SU-DHL-6 (cell line): Measurements from ENCODE around the gene GABRP.

Experiments used
- H2AFZ ChIP-seq: fragments of 200-600 bp; sonication (generic); 2 replicates; pipeline ENCODE4 v1.6.1; 2014; ENCODE audit warnings: low read depth, mild to moderate bottlenecking, moderate library complexity, mixed read lengths, antibody characterized with exemption, low read length; ENCODE audit not compliant: severe bottlenecking
- H3F3A ChIP-seq: fragments of 200-600 bp; shearing (Covaris generic); 2 replicates; pipeline ENCODE4 v1.6.0; 2016; ENCODE audit warnings: antibody characterized with exemption, mild to moderate bottlenecking; ENCODE audit not compliant: insufficient read depth
- H3K27ac ChIP-seq: fragments of 200-600 bp; sonication (generic); 2 replicates; pipeline ENCODE4 v1.5.1; 2016; ENCODE audit warnings: low read depth, mild to moderate bottlenecking, low read length, moderate library complexity, mixed read lengths
- H3K27me3 ChIP-seq: fragments of 200-600 bp; sonication (generic), shearing (Covaris generic); 2 replicates; pipeline ENCODE4 v1.6.0; 2014; ENCODE audit warnings: mild to moderate bottlenecking, low read length
- H3K36me3 ChIP-seq: fragments of 200-600 bp; sonication (generic); 2 replicates; pipeline ENCODE4 v1.6.1; 2014; ENCODE audit warnings: mild to moderate bottlenecking, low read length, mixed read lengths
- H3K4me2 ChIP-seq: fragments of 300-600, 200-600 bp; shearing (Covaris generic), sonication (generic); 2 replicates; pipeline ENCODE4 v1.6.0; 2014; ENCODE audit warnings: low read length, low read depth, mild to moderate bottlenecking; ENCODE audit not compliant: poor library complexity, severe bottlenecking
- H3K4me3 ChIP-seq: fragments of 200-600 bp; sonication (generic); 2 replicates; pipeline ENCODE4 v1.5.1; 2014; ENCODE audit warnings: antibody characterized with exemption, low read length, mild to moderate bottlenecking, mixed read lengths; ENCODE audit not compliant: insufficient read depth, poor library complexity, severe bottlenecking
- H3K79me2 ChIP-seq: fragments of 200-600 bp; sonication (generic); 2 replicates; pipeline ENCODE4 v1.6.1; 2014; ENCODE audit warnings: mild to moderate bottlenecking, low read length, moderate library complexity; ENCODE audit not compliant: insufficient read depth
- H3K9ac ChIP-seq: fragments of 200-600 bp; sonication (generic); 2 replicates; pipeline ENCODE4 v1.7.0; 2014; ENCODE audit warnings: mild to moderate bottlenecking, low read length
- H3K9me2 ChIP-seq: fragments of 200-600 bp; sonication (generic); replicated peaks from 2 replicates; pipeline ENCODE4 v1.6.1; 2014; ENCODE audit warnings: low read length; ENCODE audit not compliant: insufficient read depth
- H3K9me3 ChIP-seq: fragments of 200-600 bp; sonication (generic); 2 replicates; pipeline ENCODE4 v1.6.1; 2014; ENCODE audit warnings: low read length, mixed read lengths; ENCODE audit not compliant: insufficient read depth
- H4K20me1 ChIP-seq: fragments of 200-600 bp; sonication (generic); 2 replicates; pipeline ENCODE4 v1.6.1; 2014; ENCODE audit warnings: low read depth, mild to moderate bottlenecking, antibody characterized with exemption, low read length, moderate library complexity, mixed read lengths
- EZH2phosphoT487 ChIP-seq: fragments of 200-600 bp; sonication (generic), shearing (Covaris generic); conservative IDR thresholded peaks from 2 replicates; pipeline ENCODE4 v1.6.1; 2018; ENCODE audit warnings: mild to moderate bottlenecking, antibody characterized with exemption, low read length, moderate library complexity, mixed read lengths
- TF ChIP-seq, protein P1 (sequence below): fragments of 200-600 bp; sonication (generic); IDR thresholded peaks from one replicate; pipeline ENCODE4 v1.5.1; 2017; ENCODE audit warnings: antibody characterized with exemption, mild to moderate bottlenecking, low read length, moderate library complexity; ENCODE audit not compliant: insufficient read depth, poor library complexity, severe bottlenecking

GABRP gene

DNA sequence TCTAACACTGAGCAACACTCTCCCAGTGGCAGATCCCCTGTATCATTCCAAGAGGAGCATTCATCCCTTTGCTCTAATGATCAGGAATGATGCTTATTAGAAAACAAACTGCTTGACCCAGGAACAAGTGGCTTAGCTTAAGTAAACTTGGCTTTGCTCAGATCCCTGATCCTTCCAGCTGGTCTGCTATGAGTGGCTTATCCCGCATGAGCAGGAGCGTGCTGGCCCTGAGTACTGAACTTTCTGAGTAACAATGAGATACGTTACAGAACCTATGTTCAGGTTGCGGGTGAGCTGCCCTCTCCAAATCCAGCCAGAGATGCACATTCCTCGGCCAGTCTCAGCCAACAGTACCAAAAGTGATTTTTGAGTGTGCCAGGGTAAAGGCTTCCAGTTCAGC, 29.7 kb downstream of the GABRP start:
- Histone ChIP-seq H3K4me3 (no peak overlapping the region), H3K36me3 (no peaks in the 10 kb centered on the region), H2AFZ (no peak overlapping the region), H4K20me1 (no peaks in the 10 kb centered on the region), H3K79me2 (no peaks in the 10 kb centered on the region), H3K4me2 (no peak overlapping the region), H3F3A (no peaks in the 10 kb centered on the region), H3K9me3 (no peaks in the 10 kb centered on the region), H3K9ac (no peak overlapping the region), H3K9me2 (no peaks in the 10 kb centered on the region), H3K27ac (no peak overlapping the region), H3K27me3 (no peaks in the 10 kb centered on the region)
- TF ChIP-seq EZH2phosphoT487, result no peak
- TF ChIP-seq, protein P1, sequence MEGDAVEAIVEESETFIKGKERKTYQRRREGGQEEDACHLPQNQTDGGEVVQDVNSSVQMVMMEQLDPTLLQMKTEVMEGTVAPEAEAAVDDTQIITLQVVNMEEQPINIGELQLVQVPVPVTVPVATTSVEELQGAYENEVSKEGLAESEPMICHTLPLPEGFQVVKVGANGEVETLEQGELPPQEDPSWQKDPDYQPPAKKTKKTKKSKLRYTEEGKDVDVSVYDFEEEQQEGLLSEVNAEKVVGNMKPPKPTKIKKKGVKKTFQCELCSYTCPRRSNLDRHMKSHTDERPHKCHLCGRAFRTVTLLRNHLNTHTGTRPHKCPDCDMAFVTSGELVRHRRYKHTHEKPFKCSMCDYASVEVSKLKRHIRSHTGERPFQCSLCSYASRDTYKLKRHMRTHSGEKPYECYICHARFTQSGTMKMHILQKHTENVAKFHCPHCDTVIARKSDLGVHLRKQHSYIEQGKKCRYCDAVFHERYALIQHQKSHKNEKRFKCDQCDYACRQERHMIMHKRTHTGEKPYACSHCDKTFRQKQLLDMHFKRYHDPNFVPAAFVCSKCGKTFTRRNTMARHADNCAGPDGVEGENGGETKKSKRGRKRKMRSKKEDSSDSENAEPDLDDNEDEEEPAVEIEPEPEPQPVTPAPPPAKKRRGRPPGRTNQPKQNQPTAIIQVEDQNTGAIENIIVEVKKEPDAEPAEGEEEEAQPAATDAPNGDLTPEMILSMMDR, result no peak

DNA sequence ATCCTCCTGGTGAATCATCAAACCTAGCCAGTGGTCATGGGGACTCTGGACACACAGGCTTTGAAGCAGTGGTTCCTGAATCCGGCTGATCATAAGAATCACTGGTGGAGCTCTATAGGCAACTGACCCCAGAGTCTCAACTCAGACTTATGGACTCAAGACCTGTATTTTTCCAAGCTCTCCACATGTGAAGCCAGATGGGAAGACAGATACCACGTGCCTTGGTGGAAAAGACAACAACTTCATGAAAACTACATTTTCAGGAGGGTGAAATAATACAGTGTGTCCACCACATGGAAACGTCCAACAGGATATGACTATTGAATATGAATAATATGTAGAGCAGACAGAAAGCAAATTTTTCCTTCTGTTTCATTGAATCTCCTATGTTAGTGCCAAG, 33.7 kb downstream of the GABRP start:
- H2AFZ ChIP-seq, result no peak overlapping the region
- no peaks in the 10 kb centered on the region for H3K79me2 ChIP-seq
- no peaks in the 10 kb centered on the region for H3K9me2 ChIP-seq
- H3K9me3 ChIP-seq, result no peaks in the 10 kb centered on the region
- H3K36me3 ChIP-seq, result no peaks in the 10 kb centered on the region
- TF ChIP-seq, protein P1, result no peak
- TF ChIP-seq EZH2phosphoT487, result no peak
- no peak overlapping the region for H3K9ac ChIP-seq
- H4K20me1 ChIP-seq, result no peaks in the 10 kb centered on the region
- H3K4me2 ChIP-seq, result no peak overlapping the region
- H3K27ac ChIP-seq, result no peak overlapping the region
- no peaks in the 10 kb centered on the region for H3K27me3 ChIP-seq
- no peaks in the 10 kb centered on the region for H3F3A ChIP-seq
- no peak overlapping the region for H3K4me3 ChIP-seq

DNA sequence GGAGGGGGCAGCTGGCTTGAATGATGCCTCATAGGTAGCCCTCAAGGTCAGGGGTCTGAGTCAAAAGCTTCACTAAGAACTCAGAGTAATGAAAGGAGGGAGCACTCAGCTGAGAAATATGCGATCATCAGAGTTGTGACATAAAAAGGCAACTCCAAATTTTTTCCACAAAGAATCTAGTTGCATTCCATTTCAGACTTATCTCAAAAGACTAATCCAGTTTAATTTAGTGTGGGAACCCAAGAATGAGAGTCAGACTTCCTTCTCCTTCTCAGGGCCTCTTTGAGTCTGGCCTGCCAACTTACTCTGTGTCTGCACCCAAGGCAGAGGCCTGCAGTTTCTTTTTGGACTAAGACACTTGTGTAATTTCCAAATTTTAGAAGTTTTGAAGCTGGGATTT, 34.7 kb downstream of the GABRP start:
- Histone ChIP-seq H3K9me3 (no peaks in the 10 kb centered on the region), H3K9me2 (no peaks in the 10 kb centered on the region), H3K36me3 (no peaks in the 10 kb centered on the region), H3K4me2 (no peak overlapping the region), H2AFZ (no peak overlapping the region), H4K20me1 (no peaks in the 10 kb centered on the region), H3F3A (no peaks in the 10 kb centered on the region), H3K27me3 (no peaks in the 10 kb centered on the region), H3K27ac (no peak overlapping the region), H3K4me3 (no peak overlapping the region), H3K9ac (no peak overlapping the region), H3K79me2 (no peaks in the 10 kb centered on the region)
- TF ChIP-seq, protein P1, result no peak
- no peak for TF ChIP-seq EZH2phosphoT487
